Endothelial cell of umbilical vein (primary cell): ENCODE data around the gene CHIC2. TPM values are rescaled to one million over a fixed set of nuclear protein-coding genes. Genes with fewer than 3 reads are reported as not detected.

Source experiments
- BruUV-seq: library from RNA; stranded (reverse); fragments of 400-500 nt; replicated peaks from 2 replicates; lab custom pipeline; 2021; lab: Mats Ljungman, UMichigan
- CTCF ChIA-PET: fragments of 300-600, 350-600 bp; sonication (Branson Sonifier 250); formaldehyde crosslinking; loops from one replicate; lab custom pipeline; 2021; ENCODE audit warnings: antibody characterized with exemption, inconsistent platforms; lab: Charles Lee
- POLR2A ChIA-PET: fragments of 300-600, 350-600 bp; sonication (Branson Sonifier 250); formaldehyde crosslinking; loops from one replicate; lab custom pipeline; 2021; ENCODE audit warnings: antibody characterized with exemption, inconsistent platforms; lab: Charles Lee
- DNase-seq: peaks from one replicate; pipeline ENCODE4 v3.0.0-alpha.2; 2011; ENCODE audit warnings: low read depth, low spot score
- FAIRE-seq: peaks from 2 replicates; lab custom pipeline; 2011; peaks lifted over from hg19 to GRCh38; lab: Jason Lieb, UNC
- H2AFZ ChIP-seq: 2 replicates; pipeline ENCODE4 v1.6.0; 2012; ENCODE audit warnings: low read depth, low read length, control low read depth, inconsistent platforms
- H3K27ac ChIP-seq: 2 replicates; pipeline ENCODE4 v1.5.1; 2011; ENCODE audit warnings: low read depth, mild to moderate bottlenecking, control low read depth, low read length, moderate library complexity; ENCODE audit not compliant: insufficient read depth
- H3K27me3 ChIP-seq, 2 experiments: 2 replicates each; pipeline versions ENCODE4 v1.6.0 to v1.6.1; 2011; ENCODE audit warnings: low read length in 2 of 2, mixed read lengths in 1 of 2; ENCODE audit not compliant: control insufficient read depth in 2 of 2, insufficient read depth in 2 of 2
- H3K36me3 ChIP-seq, 2 experiments: 2 replicates in 1 of 2; 3 replicates in 1 of 2; pipeline ENCODE4 v1.5.1; 2011; ENCODE audit warnings: low read length in 2 of 2, mild to moderate bottlenecking in 1 of 2, moderate library complexity in 1 of 2; ENCODE audit not compliant: control insufficient read depth in 2 of 2, insufficient read depth in 2 of 2; ENCODE audit errors: extremely low read depth in 1 of 2
- H3K4me1 ChIP-seq: 3 replicates; pipeline ENCODE4 v1.5.1; 2011; ENCODE audit warnings: mild to moderate bottlenecking, low read length; ENCODE audit not compliant: control insufficient read depth, insufficient read depth; ENCODE audit errors: extremely low read depth
- H3K4me2 ChIP-seq: 2 replicates; pipeline ENCODE4 v1.6.1; 2011; ENCODE audit warnings: low read length, control low read depth, mixed read lengths; ENCODE audit not compliant: insufficient read depth
- H3K4me3 ChIP-seq, 3 experiments: fragments of 200-600 bp in 1 of 3; sonication (generic), shearing (Covaris generic) in 1 of 3; replicated peaks in 1 of 3; 2 replicates each; pipeline ENCODE4 v1.5.1; 2011 to 2016; ENCODE audit warnings: control low read depth in 3 of 3, low read length in 3 of 3, mild to moderate bottlenecking in 2 of 3, inconsistent platforms in 1 of 3, low read depth in 1 of 3, moderate library complexity in 1 of 3; ENCODE audit not compliant: insufficient read depth in 1 of 3
- H3K79me2 ChIP-seq: 2 replicates; pipeline ENCODE4 v1.6.0; 2012; ENCODE audit warnings: low read length, inconsistent platforms; ENCODE audit not compliant: control insufficient read depth, insufficient read depth
- H3K9ac ChIP-seq: replicated peaks from 2 replicates; pipeline ENCODE3; 2011; ENCODE audit warnings: low read length, control low read depth; ENCODE audit not compliant: insufficient read depth; ENCODE audit errors: extremely low read depth
- H3K9me1 ChIP-seq: replicated peaks from 3 replicates; pipeline ENCODE4 v1.6.0; 2011; ENCODE audit warnings: mild to moderate bottlenecking, low read length; ENCODE audit not compliant: control insufficient read depth, insufficient read depth; ENCODE audit errors: extremely low read depth
- H3K9me3 ChIP-seq: replicated peaks from 2 replicates; pipeline ENCODE4 v1.5.1; 2012; ENCODE audit warnings: low read length, inconsistent platforms; ENCODE audit not compliant: control insufficient read depth, insufficient read depth
- H4K20me1 ChIP-seq: replicated peaks from 2 replicates; pipeline ENCODE3; 2011; ENCODE audit warnings: mild to moderate bottlenecking, low read length; ENCODE audit not compliant: control insufficient read depth, insufficient read depth; ENCODE audit errors: extremely low read depth
- CTCF ChIP-seq, 2 donors: IDR thresholded peaks; 1 replicate in 1 of 2; 2 replicates in 1 of 2; pipeline ENCODE4 v1.5.1; 2011; ENCODE audit warnings: low read length in 2 of 2, mild to moderate bottlenecking in 2 of 2, moderate library complexity in 2 of 2, control low read depth in 1 of 2, inconsistent platforms in 1 of 2, low read depth in 1 of 2; ENCODE audit not compliant: insufficient read depth in 1 of 2; ENCODE audit errors: extremely low read depth in 1 of 2
- EZH2 ChIP-seq: IDR thresholded peaks from 2 replicates; pipeline ENCODE4 v1.6.1; 2012; ENCODE audit warnings: borderline replicate concordance, low read depth, mild to moderate bottlenecking, moderate library complexity, low read length, inconsistent platforms; ENCODE audit not compliant: severe bottlenecking
- FOS ChIP-seq: IDR thresholded peaks from 2 replicates; pipeline ENCODE4 v1.6.1; 2011; ENCODE audit warnings: mild to moderate bottlenecking, low read length, moderate library complexity, borderline replicate concordance; ENCODE audit not compliant: insufficient read depth
- GATA2 ChIP-seq: IDR thresholded peaks from 2 replicates; pipeline ENCODE4 v1.7.0; 2011; ENCODE audit warnings: low read depth, mild to moderate bottlenecking, moderate library complexity, mixed read lengths, low read length; ENCODE audit not compliant: insufficient read length, insufficient read depth
- JUN ChIP-seq: IDR thresholded peaks from 2 replicates; pipeline ENCODE4 v1.6.1; 2011; ENCODE audit warnings: borderline replicate concordance, low read depth; ENCODE audit not compliant: insufficient read length, insufficient read depth
- MYC ChIP-seq: IDR thresholded peaks from one replicate; pipeline ENCODE4 v1.6.1; 2011; ENCODE audit warnings: mild to moderate bottlenecking, low read depth, low read length
- POLR2A ChIP-seq: IDR thresholded peaks from 2 replicates; pipeline ENCODE4 v1.6.1; 2012; ENCODE audit warnings: low read depth, mild to moderate bottlenecking, control low read depth, low read length
- POLR2AphosphoS5 ChIP-seq: IDR thresholded peaks from 2 replicates; pipeline ENCODE4 v1.6.1; 2012; ENCODE audit warnings: low read depth, mild to moderate bottlenecking, control low read depth, low read length, moderate library complexity; ENCODE audit not compliant: insufficient read depth
- dilution Hi-C: fragments of 300-500 bp; cut with MboI; formaldehyde crosslinking; loops from one replicate; pipeline ENCODE4 v1.15.0; 2019; ENCODE audit warnings: low sequenced_read_pairs; ENCODE audit not compliant: extremely low pct_ligation_motif_present
- intact Hi-C: fragments of 100-400 bp; cut with micrococcal nuclease; formaldehyde crosslinking; loops from one replicate; pipeline ENCODE4 v1.10.0; 2022
- polyA plus RNA-seq, 4 experiments: library from polyadenylated mRNA; depleted of rRNA in 3 of 4; stranded (reverse) in 3 of 4; unstranded in 1 of 4; fragments of >200 nt; gene quantifications; 2 replicates each; pipeline versions ENCODE4 v1.2.1 to v1.2.3, GENCODE V29; 2011 to 2012; ENCODE audit warnings: missing spikeins in 1 of 4
- total RNA-seq: library from RNA; stranded (reverse); gene quantifications from 2 replicates; pipeline ENCODE4 v1.2.3, GENCODE V29; 2021
- TF ChIP-seq, protein P1 (sequence below): IDR thresholded peaks from 2 replicates; pipeline ENCODE4 v1.6.1; 2011; ENCODE audit not compliant: insufficient read depth, insufficient read length

Gene CHIC2
- total and polyA plus RNA-seq, 2 donors (not counting 3 experiments of a cell fraction or from before 2014, with no cell fraction given) = 27.4 to 43.3 TPM

GRCh38 chr4:54104907-54105306 is 40.5 kb upstream of the CHIC2 start:
- intact Hi-C loops = loop anchor here (5.0 kb wide), 1 partner anchor 47 kb away; no protein-coding TSS in a partner anchor
- no peak for FAIRE-seq
- dilution Hi-C loops = no loop called here
- Histone ChIP-seq H3K9me3 (no peaks in the 10 kb centered on the region), H3K27ac (no peak overlapping the region), H3K79me2 (no peaks in the 10 kb centered on the region), H3K4me1 (peaks cover 24% of the 10 kb centered on the region), H2AFZ (no peak overlapping the region), H3K36me3 (no peaks in the 10 kb centered on the region), H3K4me2 (no peak overlapping the region), H3K9ac (no peak overlapping the region), H4K20me1 (no peaks in the 10 kb centered on the region), H3K4me3 (no peak overlapping the region), H3K9me1 (no peaks in the 10 kb centered on the region), H3K27me3 (peaks cover 59 to 75% of the 10 kb centered on the region in 2 experiments)
- no peak for DNase-seq
- CTCF ChIA-PET = interaction anchor here (2.5 kb wide), 1 partner anchor 175 kb away, joined by 10 read pairs; no protein-coding TSS in a partner anchor
- no TSS peak for BruUV-seq
- POLR2A ChIA-PET = no interaction called here
- no peak for TF ChIP-seq EZH2
- no peak for TF ChIP-seq MYC
- no peak for TF ChIP-seq JUN
- TF ChIP-seq FOS = no peak
- TF ChIP-seq CTCF (IDR thresholded peaks at IDR 0.05; ENCODE audit: extremely low read depth in 1 of 2, insufficient read depth in 1 of 2, low read depth in 1 of 2, low read length in 2 of 2) = no peak
- TF ChIP-seq POLR2AphosphoS5 = no peak
- TF ChIP-seq, protein P1, sequence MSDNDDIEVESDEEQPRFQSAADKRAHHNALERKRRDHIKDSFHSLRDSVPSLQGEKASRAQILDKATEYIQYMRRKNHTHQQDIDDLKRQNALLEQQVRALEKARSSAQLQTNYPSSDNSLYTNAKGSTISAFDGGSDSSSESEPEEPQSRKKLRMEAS = no peak
- TF ChIP-seq GATA2 = no peak
- no peak for TF ChIP-seq POLR2A
